GM19238 (cell line): ENCODE data around the gene RIMS1.
"Not testable (repeated sequence)": the region's sequence is repeated elsewhere in the genome, so short reads cannot be mapped to it uniquely, and the experiment has no call there.

Experiments used
- DNase-seq: peaks from one replicate; pipeline ENCODE4 v3.0.0; 2011; ENCODE audit warnings: low spot score; ENCODE audit not compliant: insufficient read length

Gene RIMS1

DNA sequence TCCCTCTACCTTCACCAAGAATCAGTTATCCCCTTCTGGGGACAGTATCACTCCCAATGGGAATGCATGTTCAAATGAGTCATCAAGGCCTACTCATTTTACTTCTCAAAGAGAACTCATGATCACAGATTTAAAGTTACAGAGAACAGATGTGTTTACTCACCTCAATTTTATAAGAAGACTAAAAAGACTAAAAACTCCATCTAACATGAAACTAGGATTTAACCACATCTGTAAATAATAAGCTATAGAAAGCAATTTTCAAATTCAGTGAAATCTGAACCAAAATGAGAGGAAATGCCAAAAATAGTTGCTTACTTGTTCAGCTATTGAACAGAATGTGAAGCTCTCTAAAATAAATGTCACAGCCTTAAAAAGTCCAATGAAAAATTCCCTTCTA is 435.4 kb downstream of the RIMS1 start:
- no peak for DNase-seq

DNA sequence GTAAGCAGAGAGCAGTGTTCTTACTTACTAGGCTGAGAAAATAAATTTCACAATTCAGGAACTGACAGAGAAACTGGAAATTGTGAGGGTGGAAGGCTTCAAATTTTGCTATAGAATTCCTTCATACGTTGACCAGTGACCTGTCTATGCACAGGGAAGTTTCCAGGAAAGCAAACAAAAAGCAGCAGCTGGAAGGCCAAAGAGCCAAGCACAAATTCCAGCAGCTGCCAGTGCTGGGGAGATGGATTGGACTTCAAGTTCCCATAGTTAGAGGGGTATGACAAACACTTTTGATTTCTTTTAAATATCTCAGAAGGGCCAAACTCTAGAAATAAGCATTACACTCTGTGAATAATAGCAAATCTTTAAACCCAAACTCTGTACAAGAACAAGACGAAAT is 436.4 kb downstream of the RIMS1 start:
- DNase-seq: no peak

DNA sequence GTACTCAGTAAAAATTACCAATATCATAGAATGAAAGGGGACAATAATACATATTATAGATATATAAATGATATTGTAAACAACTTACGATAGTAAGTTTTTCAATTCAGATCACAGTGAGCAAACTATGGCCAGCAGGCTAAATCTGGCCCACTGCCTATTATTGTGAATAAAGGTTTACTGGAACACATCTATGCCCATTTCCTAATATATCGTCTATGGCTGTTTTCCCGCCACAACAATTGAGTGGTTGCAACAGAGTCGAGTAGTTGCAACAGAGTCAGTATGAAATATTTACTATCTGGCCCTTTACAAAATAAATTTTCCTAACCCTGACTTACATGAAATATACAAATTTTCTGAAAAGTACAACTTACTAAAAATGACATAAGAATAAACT is 438.2 kb downstream of the RIMS1 start:
- DNase-seq: no peak

DNA sequence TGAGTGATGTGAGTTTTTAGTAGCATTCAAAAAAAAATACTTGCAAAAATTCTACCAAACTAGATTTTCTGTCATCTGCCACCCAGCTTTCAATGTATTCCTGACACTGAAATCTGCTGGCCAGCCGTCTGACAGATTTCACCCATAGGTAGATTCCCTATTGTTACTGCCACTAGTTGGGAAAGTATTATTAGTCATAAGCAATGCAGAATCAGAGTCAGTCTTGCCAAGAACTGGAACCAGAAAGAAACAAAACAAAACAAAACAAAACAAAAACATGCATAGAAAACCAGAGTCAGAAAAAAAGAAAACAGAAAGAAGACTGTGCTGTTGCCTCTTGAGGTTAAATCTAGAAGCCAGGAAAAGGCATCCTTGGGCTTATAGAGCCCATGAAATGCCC is 442.4 kb downstream of the RIMS1 start:
- no peak for DNase-seq

DNA sequence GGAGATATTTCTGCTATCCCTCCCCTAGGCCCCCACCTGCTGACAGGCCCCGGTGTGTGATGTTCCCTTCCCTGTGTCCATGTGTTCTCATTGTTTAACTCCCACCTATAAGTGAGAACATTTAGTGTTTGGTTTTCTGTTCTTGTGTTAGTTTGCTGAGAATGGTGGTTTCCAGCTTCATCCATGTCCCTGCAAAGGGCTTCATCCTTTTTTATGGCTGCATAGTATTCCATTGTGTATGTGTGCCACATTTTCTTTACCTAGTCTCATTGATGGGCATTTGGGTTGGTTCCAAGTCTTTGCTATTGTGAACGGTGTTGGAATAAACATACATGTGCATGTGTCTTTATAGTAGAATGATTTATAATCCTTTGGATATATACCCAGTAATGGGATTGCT is 448.9 kb downstream of the RIMS1 start:
- not testable (repeated sequence) for DNase-seq

DNA sequence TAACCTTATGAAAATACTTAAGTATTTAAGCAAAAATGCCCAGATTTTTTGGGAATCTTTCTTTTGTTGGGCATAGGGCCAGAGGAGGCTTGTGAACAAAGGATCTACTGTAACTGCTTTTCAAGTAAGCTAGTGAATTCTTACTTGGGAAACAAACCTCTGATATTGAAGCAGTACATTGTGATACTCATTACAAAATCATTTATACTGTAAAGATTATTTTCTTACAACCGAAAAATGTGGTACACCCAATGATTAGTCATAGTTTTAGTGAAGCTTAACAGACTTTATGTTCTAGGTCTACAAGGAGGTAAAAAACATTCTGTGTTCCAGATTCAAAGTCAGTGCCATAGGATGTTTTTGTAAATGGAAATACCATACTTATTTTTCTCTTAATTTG is 462.6 kb downstream of the RIMS1 start:
- no peak for DNase-seq

DNA sequence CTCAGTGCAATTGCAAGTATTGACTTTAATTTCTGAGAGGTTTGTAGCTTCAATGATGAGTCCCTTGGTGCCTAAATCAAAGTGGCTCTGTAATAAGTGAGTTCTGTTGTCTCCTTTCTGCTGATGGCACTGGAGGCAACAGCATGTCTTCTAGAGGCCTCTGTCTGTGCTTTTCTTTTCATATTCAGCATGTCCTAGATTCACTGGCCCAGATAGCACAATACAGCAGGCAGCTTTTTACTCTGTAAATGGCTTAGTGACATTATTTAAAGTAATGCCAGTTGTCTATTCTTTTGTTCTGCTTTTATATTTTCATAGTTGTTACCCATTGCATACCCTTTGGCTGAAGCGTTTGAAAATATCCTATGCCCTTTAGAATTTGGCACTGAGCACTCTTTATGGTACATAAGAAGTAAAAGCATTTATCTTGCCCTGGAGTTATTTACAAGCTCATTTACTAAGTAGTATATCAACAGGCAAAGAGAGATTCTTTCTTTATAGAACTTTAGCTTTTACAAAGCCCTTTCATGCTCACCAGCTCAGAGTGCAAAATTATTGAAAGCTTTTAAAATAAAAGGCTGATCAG is 464.0 kb downstream of the RIMS1 start:
- no peak for DNase-seq

DNA sequence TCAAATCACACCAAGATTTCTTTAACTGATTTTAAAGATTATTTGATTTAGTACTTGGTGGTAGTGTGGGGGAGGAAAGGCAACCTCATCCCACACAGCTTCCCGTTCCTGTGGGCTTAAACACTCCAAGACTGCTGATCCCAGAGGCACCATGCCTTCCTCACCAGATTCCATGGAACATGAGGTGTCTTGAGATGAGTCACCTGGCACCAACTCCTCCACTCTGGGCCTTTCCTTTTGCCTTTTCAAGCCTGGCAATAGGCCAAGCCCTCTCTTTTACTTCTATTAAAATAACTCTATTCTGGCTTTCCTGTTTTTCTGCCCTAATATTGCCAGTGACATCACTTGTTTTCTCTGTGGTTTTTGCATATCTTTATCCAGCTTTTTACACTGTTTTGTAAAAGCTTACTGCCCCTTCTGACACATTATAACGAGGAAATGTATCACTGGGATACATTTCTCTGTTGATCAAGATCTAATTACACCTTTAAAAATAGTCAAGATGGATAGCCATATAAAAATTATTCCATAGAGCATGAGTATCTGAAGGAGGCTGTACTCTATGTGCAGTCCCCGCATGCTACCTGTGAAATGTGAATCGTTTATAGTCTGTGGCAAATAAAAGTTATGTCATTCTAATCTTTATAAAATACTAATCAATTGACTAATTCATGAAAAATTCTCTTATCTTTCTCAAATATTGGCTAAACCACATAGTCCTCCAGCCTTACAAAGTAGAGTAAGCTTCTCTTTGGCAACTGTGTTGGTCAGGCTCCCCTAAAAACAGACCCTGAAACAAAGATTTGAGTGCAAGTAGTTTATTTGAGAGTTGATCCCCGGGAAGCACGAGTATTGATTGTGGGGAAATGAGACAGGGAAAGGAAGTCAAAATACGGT is 477.7 kb downstream of the RIMS1 start:
- DNase-seq: no peak

DNA sequence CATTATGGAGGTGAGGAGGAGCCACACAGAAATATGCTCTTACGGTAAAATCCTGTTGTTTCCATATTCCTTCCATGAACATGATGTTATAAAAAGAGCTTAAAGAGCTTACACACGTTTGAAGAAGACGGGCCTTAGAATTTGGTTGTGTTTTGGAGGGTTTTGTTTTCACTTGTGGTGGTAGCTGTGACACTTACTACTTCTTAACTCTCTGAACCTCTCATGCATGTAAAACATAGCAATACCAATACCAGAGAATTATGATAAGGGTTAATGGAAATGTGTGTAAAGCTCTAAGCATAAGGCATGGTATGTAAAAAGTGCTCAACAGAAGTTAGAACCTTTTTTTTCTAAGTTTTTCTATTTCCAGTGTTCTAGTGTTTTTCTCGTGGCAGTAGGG is 479.4 kb downstream of the RIMS1 start:
- DNase-seq: no peak

DNA sequence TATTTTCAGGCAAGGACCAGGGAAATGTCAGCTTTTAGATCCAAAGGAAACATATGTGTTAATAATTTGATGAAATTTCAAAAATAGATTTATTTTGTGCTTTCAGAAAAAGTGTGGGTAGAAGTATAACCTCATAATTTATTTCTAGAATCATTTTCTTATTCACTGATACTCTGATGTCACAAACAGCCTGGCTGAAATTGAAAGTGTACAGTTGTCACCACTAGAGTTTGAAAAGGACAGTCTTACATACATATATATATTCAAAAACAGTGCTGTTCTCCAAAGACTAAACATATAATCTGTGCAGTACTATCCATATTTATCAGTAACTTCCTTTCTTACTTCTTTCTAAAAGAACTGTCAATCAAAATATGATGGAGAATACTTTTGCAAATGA is 481.1 kb downstream of the RIMS1 start:
- no peak for DNase-seq

DNA sequence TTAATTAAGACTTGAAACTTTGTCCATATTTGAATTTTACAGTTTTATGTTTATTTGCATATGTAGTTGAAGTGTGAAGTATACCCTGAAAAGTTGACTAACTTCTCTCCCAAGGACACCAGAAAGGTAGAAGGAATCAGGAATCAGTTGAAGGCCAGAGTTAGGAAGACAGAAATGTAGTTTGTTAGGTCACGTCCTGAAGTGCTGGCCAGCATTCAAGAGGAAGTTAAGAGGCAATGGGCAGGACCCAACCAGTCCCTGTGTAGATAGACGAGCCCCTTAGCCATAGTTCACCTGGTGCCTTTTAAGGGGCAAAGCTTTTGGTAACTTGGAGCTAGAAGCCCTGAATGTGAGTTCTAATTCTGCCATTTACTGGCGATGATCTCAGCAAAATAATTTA is 485.1 kb downstream of the RIMS1 start:
- DNase-seq: no peak

DNA sequence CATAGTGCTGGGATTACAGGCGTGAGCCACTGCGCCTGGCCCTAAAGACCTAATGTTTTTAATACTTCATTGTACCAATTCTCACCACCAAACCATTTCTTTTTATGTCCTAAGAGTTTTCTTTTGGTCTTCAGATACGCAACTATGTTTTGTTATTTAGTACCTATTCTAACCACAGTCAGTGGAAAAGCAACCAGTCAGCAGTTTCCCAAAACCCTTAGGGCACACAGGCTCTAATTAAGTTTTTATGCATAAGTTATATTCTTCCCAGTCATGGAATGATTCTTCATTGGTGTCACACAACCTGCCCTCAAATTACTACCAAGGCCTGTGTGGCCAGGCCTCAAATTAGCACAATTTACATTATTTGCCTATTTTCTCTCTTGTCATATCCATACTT is 487.8 kb downstream of the RIMS1 start:
- no peak for DNase-seq

DNA sequence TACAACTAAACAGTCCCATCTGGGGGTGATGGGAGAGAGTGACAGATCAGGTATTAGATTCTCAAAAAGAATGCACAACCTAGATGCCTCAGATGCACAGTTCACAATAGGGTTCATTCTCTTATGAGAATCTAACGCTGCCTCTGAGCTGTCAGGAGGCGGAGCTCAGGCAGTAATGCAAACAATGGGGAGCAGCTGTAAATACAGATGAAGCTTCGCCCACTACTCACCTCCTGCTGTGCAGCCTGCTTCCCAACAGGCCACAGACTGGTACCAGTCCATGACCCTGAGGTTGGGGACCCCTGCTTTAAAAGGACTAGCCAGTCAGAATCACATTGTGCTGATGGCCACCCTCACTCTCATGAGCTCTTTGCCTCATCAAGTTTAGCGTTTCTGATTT is 488.5 kb downstream of the RIMS1 start:
- no peak for DNase-seq

DNA sequence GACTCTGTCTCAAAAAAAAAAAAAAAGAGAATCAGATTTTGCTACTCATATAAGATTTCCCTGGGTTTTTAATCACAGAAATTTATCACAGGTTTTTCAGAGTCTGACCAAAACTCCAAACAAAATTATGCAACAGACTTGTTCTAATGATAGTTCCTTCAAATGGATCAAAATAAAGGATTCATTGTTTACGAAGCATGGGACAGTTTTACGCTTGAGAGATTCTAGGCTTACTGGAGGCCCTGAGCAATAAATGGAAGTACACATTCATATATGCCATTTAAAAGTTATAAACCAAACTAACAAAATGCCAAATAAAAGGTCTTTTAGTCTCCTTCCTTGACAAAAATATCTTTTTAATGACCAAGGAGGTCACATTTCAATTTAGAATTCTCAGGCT is 490.4 kb downstream of the RIMS1 start:
- DNase-seq: no peak

DNA sequence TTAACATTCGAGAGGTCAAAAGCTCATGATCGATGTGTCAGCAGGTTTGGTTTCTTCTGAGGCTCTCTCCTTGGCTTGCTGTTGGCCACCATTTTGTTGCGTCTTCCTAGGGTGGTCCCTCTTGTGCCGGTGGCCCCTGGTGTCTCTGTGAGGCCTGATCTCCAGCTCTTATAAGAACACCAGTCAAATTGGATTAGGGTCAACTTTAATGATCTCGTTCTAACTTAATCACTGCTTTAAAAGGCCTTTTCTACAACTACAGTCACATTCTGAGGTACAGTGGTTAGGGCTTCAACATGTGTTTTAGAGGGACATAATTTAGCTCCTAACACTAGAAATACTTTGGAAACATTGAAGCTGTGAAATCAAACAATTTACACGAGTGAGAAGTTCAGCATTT is 494.7 kb downstream of the RIMS1 start:
- no peak for DNase-seq

DNA sequence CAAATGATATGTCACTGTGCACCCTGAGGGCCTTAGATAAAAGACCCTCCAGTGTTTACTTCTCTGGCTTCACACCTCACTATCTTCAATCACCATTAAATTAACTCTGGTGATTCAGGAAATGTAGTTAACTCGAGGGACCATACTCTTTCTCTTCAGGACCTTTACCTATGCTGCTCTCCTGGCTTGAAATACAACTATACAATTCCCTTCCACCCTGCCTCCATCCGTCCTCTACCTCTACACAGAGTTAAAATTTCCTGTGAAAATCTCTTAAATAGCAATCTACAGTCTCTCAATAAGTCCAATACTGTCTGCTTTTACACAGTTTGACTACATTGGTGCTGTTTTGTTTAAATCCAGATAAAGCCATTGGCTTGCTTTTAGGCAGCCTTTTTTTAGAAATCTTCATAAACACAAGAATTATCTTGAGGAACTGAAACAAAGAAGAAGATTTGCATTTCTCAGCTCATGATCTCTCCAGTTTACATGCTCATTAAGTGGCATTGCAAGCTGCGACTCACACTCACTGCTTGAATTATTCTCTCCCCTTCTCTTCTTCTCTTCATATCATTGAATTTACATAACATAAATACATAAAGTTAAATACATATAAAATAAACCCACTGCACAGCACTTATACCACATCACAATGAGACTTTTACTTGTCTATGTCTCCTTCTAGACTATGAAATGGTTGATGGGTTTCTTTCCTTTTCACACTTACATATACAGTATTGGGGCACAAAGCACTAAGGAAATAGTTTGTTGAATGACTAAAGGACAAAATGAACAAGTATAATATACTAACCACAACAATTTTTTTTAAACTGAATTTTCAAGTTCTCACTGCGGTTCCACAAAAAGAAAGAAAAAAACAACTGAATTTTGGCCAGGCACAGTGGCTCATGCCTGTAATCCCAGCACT is 496.5 kb downstream of the RIMS1 start:
- DNase-seq: peak; percentile 23

DNA sequence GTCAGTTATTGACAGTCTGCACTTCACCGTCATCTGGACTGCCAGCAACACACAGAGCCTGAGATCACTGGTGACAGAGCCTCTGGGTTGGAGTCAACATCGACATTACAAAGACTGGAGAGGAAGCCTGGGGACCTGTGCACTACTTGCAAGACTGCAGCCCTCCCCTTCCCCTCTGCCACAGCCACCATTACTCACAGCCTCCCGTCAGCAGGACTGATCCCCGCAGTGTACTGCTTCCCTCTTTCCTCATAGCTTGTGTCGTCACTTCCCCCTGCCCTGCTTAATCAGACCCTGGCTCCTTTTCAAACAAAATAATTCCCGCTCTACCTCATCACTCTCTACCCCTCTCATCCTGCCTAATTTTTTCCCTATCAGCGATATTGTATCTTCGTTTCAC is 500.0 kb downstream of the RIMS1 start:
- no peak for DNase-seq

DNA sequence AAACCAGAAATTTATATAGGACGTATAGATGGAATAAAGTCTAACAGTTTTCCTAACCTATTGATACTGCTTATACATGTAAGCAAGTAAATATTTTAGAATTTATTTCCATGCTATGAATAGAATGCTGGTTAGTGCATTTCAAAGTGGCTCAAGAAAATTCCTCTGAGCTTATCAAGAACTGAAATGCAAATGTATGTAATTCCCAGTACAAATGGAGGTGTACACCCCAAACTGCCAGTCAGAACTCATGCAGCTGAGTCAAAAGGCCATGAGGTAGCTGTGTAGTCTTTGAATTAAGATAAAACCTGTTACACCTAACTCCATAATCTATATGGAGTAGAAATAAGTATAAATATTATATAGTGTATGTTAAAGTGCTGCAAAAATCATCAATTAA is 503.3 kb downstream of the RIMS1 start:
- DNase-seq: no peak

DNA sequence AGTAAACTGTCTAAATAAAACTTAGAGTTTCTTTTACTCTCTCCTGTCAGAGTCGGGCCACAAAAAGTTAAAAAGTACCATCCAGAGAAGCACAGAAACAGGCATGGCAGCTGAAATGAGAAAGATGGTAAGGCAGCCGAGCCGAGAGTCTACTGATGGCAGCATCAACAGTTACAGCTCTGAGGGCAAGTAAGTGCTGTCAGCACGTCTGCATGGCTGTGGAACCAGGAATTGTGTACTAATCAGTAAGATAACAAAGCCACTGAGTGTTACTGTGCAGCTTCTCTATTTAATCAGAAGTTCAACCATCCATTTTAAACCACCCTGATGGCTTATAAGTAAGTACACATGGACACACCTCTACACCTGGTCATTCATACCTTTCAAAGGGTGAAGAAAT is 504.2 kb downstream of the RIMS1 start:
- no peak for DNase-seq

DNA sequence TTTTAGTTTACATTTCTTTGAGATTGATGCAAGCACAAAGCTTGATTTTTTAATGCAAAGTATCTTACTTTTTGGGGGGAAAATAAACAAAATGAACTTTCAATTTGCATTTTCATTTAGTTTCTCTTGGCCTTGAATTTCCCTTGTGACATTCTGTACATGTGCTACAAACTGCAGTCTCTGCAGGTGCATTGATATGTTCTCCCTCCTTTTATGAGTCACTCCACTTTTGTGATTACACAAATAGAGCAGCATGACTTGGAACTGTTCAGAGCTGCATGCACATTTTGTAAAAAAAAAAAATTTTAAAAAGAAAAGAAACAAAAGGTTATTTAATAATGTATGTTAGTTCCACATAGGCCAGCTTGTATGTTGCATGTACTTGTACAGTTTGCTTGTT is 515.5 kb downstream of the RIMS1 start:
- DNase-seq: no peak

DNA sequence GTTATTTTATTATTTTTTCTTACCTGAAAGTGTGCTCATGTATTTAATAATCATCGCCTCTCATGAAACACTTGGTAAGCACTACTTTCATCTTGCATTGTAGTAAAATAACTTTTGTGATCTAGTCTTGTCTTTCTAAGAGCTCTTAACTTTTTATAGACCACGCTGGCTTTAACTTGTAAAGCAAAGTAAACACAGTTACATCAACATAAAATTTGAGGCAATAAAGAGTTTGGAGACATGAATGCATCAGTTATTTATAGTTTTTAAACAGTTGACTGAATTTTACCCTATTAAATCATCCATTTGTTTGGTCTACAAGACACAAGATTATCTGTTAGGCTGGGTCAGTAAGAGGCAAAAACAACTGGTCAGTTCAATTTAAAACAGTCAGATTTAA is 517.1 kb downstream of the RIMS1 start:
- no peak for DNase-seq

DNA sequence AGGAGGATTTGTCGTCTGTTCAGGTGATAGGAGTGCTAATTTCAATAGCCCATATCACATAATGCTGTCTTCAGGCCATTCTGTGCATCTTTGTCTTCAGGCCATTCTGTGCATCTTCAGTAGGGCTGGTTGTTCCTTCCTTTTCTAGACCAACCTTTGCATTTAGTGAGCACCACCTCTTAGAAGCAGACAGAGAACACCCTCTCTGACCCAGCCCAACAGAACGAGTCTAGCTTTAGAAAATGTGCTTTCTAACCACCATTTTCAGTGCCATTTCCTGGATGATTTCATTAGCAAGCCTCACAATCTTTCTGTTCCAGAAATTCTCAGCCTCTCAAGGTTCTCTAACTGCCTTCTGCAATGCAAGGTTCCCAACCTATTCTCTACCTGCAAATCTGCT is 520.2 kb downstream of the RIMS1 start:
- DNase-seq: peak; percentile 9
